GM13977 (cell line): Measurements from ENCODE around the gene HLA-DMB.

Source experiments
- DNase-seq: peaks from one replicate; pipeline ENCODE4 v3.0.0; 2012; ENCODE audit warnings: low spot score
- CTCF ChIP-seq: IDR thresholded peaks from 2 replicates; pipeline ENCODE4 v1.5.1; 2012; ENCODE audit warnings: mild to moderate bottlenecking, control low read depth; ENCODE audit not compliant: insufficient read depth; ENCODE audit errors: extremely low read depth, missing control alignments
- in situ Hi-C: fragments of 300-500 bp; cut with MboI; formaldehyde crosslinking; loops from one replicate; pipeline ENCODE4 v1.12.0; 2022; ENCODE audit warnings: low sequenced_read_pairs, low pct_unique_long_range_greater_than_20kb, mixed read lengths, inconsistent platforms; ENCODE audit not compliant: unreplicated experiment

The HLA-DMB gene

GRCh38 chr6:32940656-32941213 is at the start of gene HLA-DMB:
TSS of gene HLA-DMB (minus strand) at chr6:32941028. CDS start at chr6:32940807, 221 bp downstream.
- in situ Hi-C loops = no loop called here
- no peak for TF ChIP-seq CTCF
- DNase-seq = peak; percentile 83

- in situ Hi-C loops = no loop called here
- TF ChIP-seq CTCF = no peak
- no peak for DNase-seq
Observed at GRCh38 chr6:32989368-32989767, 48.5 kb upstream of the HLA-DMB start.

- peak; percentile 84 for TF ChIP-seq CTCF
- DNase-seq = peak; percentile 74
- in situ Hi-C loops = no loop called here
Observed at GRCh38 chr6:32984622-32985389, 44.0 kb upstream of the HLA-DMB start.

- DNase-seq = no peak
- no peak for TF ChIP-seq CTCF
- in situ Hi-C loops = no loop called here
Observed at GRCh38 chr6:32983964-32984621, 43.3 kb upstream of the HLA-DMB start.

- DNase-seq = no peak
- in situ Hi-C loops = no loop called here
- TF ChIP-seq CTCF = no peak
Observed at GRCh38 chr6:32983493-32983848, 42.6 kb upstream of the HLA-DMB start.

GRCh38 chr6:32982702-32983492 is 42.1 kb upstream of the HLA-DMB start:
- in situ Hi-C loops = no loop called here
- no peak for DNase-seq

More at GRCh38 chr6:32982702-32983492, 42.1 kb upstream of the HLA-DMB start:
- no peak for TF ChIP-seq CTCF
